ENCODE measurements around the gene CBLB.

- TF ChIP-seq EZH2phosphoT487 (IDR thresholded peaks at IDR 0.05; ENCODE audit: insufficient read depth, low read depth) (no peak), EZH2 (IDR thresholded peaks at IDR 0.05; ENCODE audit: insufficient read depth, poor library complexity, severe bottlenecking) (no peak)
Observed at GRCh38 chr3:105704726-105705410, 163.9 kb downstream of the CBLB start.
